IPS DF 6.9 (cell line): ENCODE data around the gene GCNT1.

Experiments used
- DNase-seq: peaks from one replicate; pipeline ENCODE4 v3.0.0-alpha.2; 2013; ENCODE audit warnings: low read depth, low spot score
- H3K27ac ChIP-seq: one replicate; pipeline ENCODE4 v1.5.1; 2013; ENCODE audit warnings: low read length, control low read depth
- H3K27me3 ChIP-seq: 2 replicates; pipeline ENCODE4 v1.6.1; 2013; ENCODE audit warnings: mild to moderate bottlenecking, low read length; ENCODE audit not compliant: control insufficient read depth, insufficient read depth
- H3K36me3 ChIP-seq: 2 replicates; pipeline ENCODE4 v1.6.1; 2013; ENCODE audit warnings: low read length; ENCODE audit not compliant: control insufficient read depth, insufficient read depth
- H3K4me1 ChIP-seq: 2 replicates; pipeline ENCODE4 v1.6.1; 2013; ENCODE audit warnings: low read length; ENCODE audit not compliant: control insufficient read depth, insufficient read depth
- H3K4me3 ChIP-seq: 2 replicates; pipeline ENCODE4 v1.5.1; 2013; ENCODE audit warnings: mild to moderate bottlenecking, low read length
- H3K9me3 ChIP-seq: 2 replicates; pipeline ENCODE4 v1.6.1; 2013; ENCODE audit warnings: low read length, inconsistent platforms; ENCODE audit not compliant: control insufficient read depth, insufficient read depth
- WGBS: extraction: QIAGEN DNeasy Blood & Tissue Kit; methylation state at CpG from one replicate; pipeline ENCODE4 v1.1.7; 2013; ENCODE audit warnings: mixed read lengths, missing lambda C conversion rate; ENCODE audit not compliant: insufficient read length, insufficient coverage; 5-methylcytosine and 5-hydroxymethylcytosine counted together

GCNT1 gene

GRCh38 chr9:76458903-76459693 lies at the start of gene GCNT1:
TSS of gene GCNT1 (plus strand) at chr9:76459182. CDS start at chr9:76502382, 43,200 bp downstream.
- no CpG with 5 or more reads among the region's 65 CpGs for WGBS
- Histone ChIP-seq H3K4me3 (peak within 1 kb of the TSS; percentile 96), H3K9me3 (no peaks in the 10 kb centered on the region), H3K4me1 (no peaks in the 10 kb centered on the region), H3K27me3 (no peaks in the 10 kb centered on the region), H3K27ac (no peak within 1 kb of the TSS), H3K36me3 (no peaks in the 10 kb centered on the region; the same call in 1 of the 2 replicates)
- DNase-seq, result peak; percentile 91

GRCh38 chr9:76412638-76413037 lies 46.3 kb upstream of the GCNT1 start:
- no peaks in the 10 kb centered on the region for H3K27me3 ChIP-seq
- DNase-seq, result no peak
- H3K9me3 ChIP-seq, result no peaks in the 10 kb centered on the region
- H3K36me3 ChIP-seq, result no peaks in the 10 kb centered on the region
- H3K4me3 ChIP-seq, result no peak overlapping the region
- no peaks in the 10 kb centered on the region for H3K4me1 ChIP-seq
- no peak overlapping the region for H3K27ac ChIP-seq
- WGBS, result no CpG with 5 or more reads among the region's 2 CpGs

GRCh38 chr9:76413658-76414057 lies 45.3 kb upstream of the GCNT1 start:
- no peaks in the 10 kb centered on the region for H3K4me1 ChIP-seq
- H3K27ac ChIP-seq, result no peak overlapping the region
- DNase-seq, result no peak
- no peaks in the 10 kb centered on the region for H3K36me3 ChIP-seq
- H3K9me3 ChIP-seq, result no peaks in the 10 kb centered on the region
- H3K27me3 ChIP-seq, result no peaks in the 10 kb centered on the region
- H3K4me3 ChIP-seq, result no peak overlapping the region

GRCh38 chr9:76414661-76415060 lies 44.3 kb upstream of the GCNT1 start:
- H3K27me3 ChIP-seq, result no peaks in the 10 kb centered on the region
- H3K4me1 ChIP-seq, result no peaks in the 10 kb centered on the region
- no peaks in the 10 kb centered on the region for H3K9me3 ChIP-seq
- no CpG with 5 or more reads among the region's 4 CpGs for WGBS
- DNase-seq, result no peak
- no peak overlapping the region for H3K27ac ChIP-seq
- no peak overlapping the region for H3K4me3 ChIP-seq
- H3K36me3 ChIP-seq, result no peaks in the 10 kb centered on the region

- no CpG with 5 or more reads among the region's 2 CpGs for WGBS
- no peak overlapping the region for H3K27ac ChIP-seq
- no peaks in the 10 kb centered on the region for H3K4me1 ChIP-seq
- H3K4me3 ChIP-seq, result no peak overlapping the region
- no peak for DNase-seq
- H3K36me3 ChIP-seq, result no peaks in the 10 kb centered on the region
- no peaks in the 10 kb centered on the region for H3K9me3 ChIP-seq
- no peaks in the 10 kb centered on the region for H3K27me3 ChIP-seq
Measured at GRCh38 chr9:76415154-76415553, 43.8 kb upstream of the GCNT1 start.

GRCh38 chr9:76415731-76416130 lies 43.3 kb upstream of the GCNT1 start:
- Histone ChIP-seq H3K4me3 (no peak overlapping the region), H3K4me1 (no peaks in the 10 kb centered on the region), H3K27me3 (no peaks in the 10 kb centered on the region), H3K9me3 (no peaks in the 10 kb centered on the region), H3K36me3 (no peaks in the 10 kb centered on the region), H3K27ac (no peak overlapping the region)
- DNase-seq, result no peak

DNA sequence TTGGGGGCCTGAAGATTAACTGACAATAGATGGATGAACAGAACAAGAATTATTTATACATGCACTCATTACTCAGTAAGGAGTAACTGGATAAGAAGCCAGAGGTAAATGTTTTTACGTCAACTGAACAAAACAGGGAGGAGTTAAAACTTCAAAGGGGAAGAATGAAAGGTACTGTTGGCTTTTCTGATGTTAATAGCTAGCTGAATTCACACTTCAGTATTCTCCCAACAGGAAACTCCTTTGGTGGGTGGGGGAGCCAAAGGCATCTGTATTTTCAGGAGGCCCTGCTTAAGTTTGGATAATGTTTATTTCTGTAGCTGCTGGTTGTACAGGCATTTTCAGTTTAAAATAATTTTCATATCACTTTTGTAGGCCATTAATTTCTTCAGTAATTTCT lies 41.6 kb upstream of the GCNT1 start:
- H3K27me3 ChIP-seq, result no peaks in the 10 kb centered on the region
- no peak overlapping the region for H3K4me3 ChIP-seq
- H3K36me3 ChIP-seq, result no peaks in the 10 kb centered on the region
- no peaks in the 10 kb centered on the region for H3K9me3 ChIP-seq
- no peaks in the 10 kb centered on the region for H3K4me1 ChIP-seq
- WGBS, result no CpG with 5 or more reads among the region's 1 CpG
- DNase-seq, result no peak
- no peak overlapping the region for H3K27ac ChIP-seq

GRCh38 chr9:76419782-76420380 lies 39.1 kb upstream of the GCNT1 start:
- no peak overlapping the region for H3K27ac ChIP-seq
- H3K4me3 ChIP-seq, result no peak overlapping the region
- H3K27me3 ChIP-seq, result no peaks in the 10 kb centered on the region
- DNase-seq, result no peak
- H3K36me3 ChIP-seq, result no peaks in the 10 kb centered on the region
- no CpG with 5 or more reads among the region's 2 CpGs for WGBS
- H3K9me3 ChIP-seq, result no peaks in the 10 kb centered on the region
- no peaks in the 10 kb centered on the region for H3K4me1 ChIP-seq

- no CpG with 5 or more reads among the region's 2 CpGs for WGBS
- no peaks in the 10 kb centered on the region for H3K27me3 ChIP-seq
- H3K4me3 ChIP-seq, result no peak overlapping the region
- DNase-seq, result no peak
- no peaks in the 10 kb centered on the region for H3K36me3 ChIP-seq
- H3K27ac ChIP-seq, result no peak overlapping the region
- no peaks in the 10 kb centered on the region for H3K9me3 ChIP-seq
- H3K4me1 ChIP-seq, result no peaks in the 10 kb centered on the region
Measured at GRCh38 chr9:76423216-76424177, 35.5 kb upstream of the GCNT1 start.

- H3K27ac ChIP-seq, result no peak overlapping the region
- no CpG with 5 or more reads among the region's 4 CpGs for WGBS
- H3K9me3 ChIP-seq, result no peaks in the 10 kb centered on the region
- H3K27me3 ChIP-seq, result no peaks in the 10 kb centered on the region
- no peaks in the 10 kb centered on the region for H3K4me1 ChIP-seq
- no peak overlapping the region for H3K4me3 ChIP-seq
- no peak for DNase-seq
- H3K36me3 ChIP-seq, result no peaks in the 10 kb centered on the region
Measured at GRCh38 chr9:76424491-76424890, 34.5 kb upstream of the GCNT1 start.
